Activated B cell treated with CpG ODN at 0.5 μM for 24 hours (primary cell): ENCODE results near the gene GPC4. TPM values are rescaled to one million over a fixed set of nuclear protein-coding genes. Genes with fewer than 3 reads are reported as not detected.

Source experiments
- ATAC-seq: fragments of 200-7000 bp; cut with Tn5 transposase; one replicate; pipeline ENCODE4 v1.10.0; 2021; ENCODE audit warnings: low read depth, mild to moderate bottlenecking, moderate library complexity
- CTCF ChIA-PET: fragments of 350-600 bp; sonication (Branson Sonifier 250); formaldehyde crosslinking; loops from one replicate; lab custom pipeline; 2021; ENCODE audit warnings: antibody characterized with exemption; lab: Charles Lee
- POLR2A ChIA-PET: fragments of 350-600 bp; sonication (Branson Sonifier 250); formaldehyde crosslinking; loops from one replicate; lab custom pipeline; 2021; ENCODE audit warnings: antibody characterized with exemption; lab: Charles Lee
- DNase-seq: peaks from one replicate; pipeline ENCODE4 v3.0.0; 2022
- H3K27ac Mint-ChIP-seq: one replicate; pipeline ENCODE4 v1.8.0; 2020; ENCODE audit warnings: mixed read lengths
- H3K27me3 Mint-ChIP-seq: one replicate; pipeline ENCODE4 v1.8.0; 2021; ENCODE audit warnings: mixed read lengths
- H3K36me3 Mint-ChIP-seq: one replicate; pipeline ENCODE4 v1.8.0; 2021; ENCODE audit warnings: low read depth, mixed read lengths
- H3K4me1 Mint-ChIP-seq: one replicate; pipeline ENCODE4 v1.8.0; 2021; ENCODE audit warnings: mixed read lengths
- H3K4me3 Mint-ChIP-seq: one replicate; pipeline ENCODE4 v1.8.0; 2020; ENCODE audit warnings: mild to moderate bottlenecking, mixed read lengths
- H3K9me3 Mint-ChIP-seq: one replicate; pipeline ENCODE4 v1.8.0; 2020; ENCODE audit warnings: mixed read lengths
- CTCF ChIP-seq: fragments of 200-600 bp; IDR thresholded peaks from one replicate; pipeline ENCODE4 v1.8.0; 2022; ENCODE audit warnings: antibody characterized with exemption, mild to moderate bottlenecking
- intact Hi-C: fragments of 100-400 bp; cut with micrococcal nuclease; formaldehyde crosslinking; loops from one replicate; pipeline ENCODE4 v1.15.1; 2024
- total RNA-seq: library from RNA; stranded (reverse); gene quantifications from 2 replicates; pipeline ENCODE4 v1.2.3, GENCODE V29; 2022

Gene GPC4
- total RNA-seq, 1 donor from 2014 or later = 0.16 TPM

GRCh38 chrX:133362538-133362937, 52.8 kb downstream of the GPC4 start:
- ATAC-seq = no peak
- Mint-ChIP-seq H3K9me3 (no peaks in the 10 kb centered on the region), H3K4me1 (peaks cover 8% of the 10 kb centered on the region), H3K27me3 (no peaks in the 10 kb centered on the region), H3K36me3 (no peaks in the 10 kb centered on the region), H3K27ac (no peak overlapping the region), H3K4me3 (no peak overlapping the region)
- ChIA-PET CTCF (no interaction called here), POLR2A (no interaction called here)
- intact Hi-C loops = no loop called here
- no peak for TF ChIP-seq CTCF
- no peak for DNase-seq

- ATAC-seq = no peak
Measured at GRCh38 chrX:133359466-133359865, 55.8 kb downstream of the GPC4 start.

GRCh38 chrX:133353233-133353632, 62.1 kb downstream of the GPC4 start:
- CTCF ChIA-PET = no interaction called here
- no peaks in the 10 kb centered on the region for H3K27me3 Mint-ChIP-seq
- H3K4me3 Mint-ChIP-seq = no peak overlapping the region
- H3K9me3 Mint-ChIP-seq = no peaks in the 10 kb centered on the region
- no peak for DNase-seq
- TF ChIP-seq CTCF = no peak
- H3K36me3 Mint-ChIP-seq = no peaks in the 10 kb centered on the region
- ATAC-seq = no peak
- POLR2A ChIA-PET = no interaction called here
- H3K4me1 Mint-ChIP-seq = no peaks in the 10 kb centered on the region
- no peak overlapping the region for H3K27ac Mint-ChIP-seq
- intact Hi-C loops = no loop called here

More at GRCh38 chrX:133359466-133359865, 55.8 kb downstream of the GPC4 start:
- CTCF ChIA-PET = no interaction called here
- POLR2A ChIA-PET = no interaction called here
- Mint-ChIP-seq H3K27ac (no peak overlapping the region), H3K4me3 (no peak overlapping the region), H3K4me1 (no peaks in the 10 kb centered on the region), H3K36me3 (no peaks in the 10 kb centered on the region), H3K27me3 (no peaks in the 10 kb centered on the region), H3K9me3 (no peaks in the 10 kb centered on the region)
- no peak for DNase-seq
- no peak for TF ChIP-seq CTCF
- intact Hi-C loops = no loop called here

- intact Hi-C loops = no loop called here
- ATAC-seq (no peak), DNase-seq (no peak)
- no peak overlapping the region for H3K27ac Mint-ChIP-seq
- H3K9me3 Mint-ChIP-seq = no peaks in the 10 kb centered on the region
- no peaks in the 10 kb centered on the region for H3K4me1 Mint-ChIP-seq
- TF ChIP-seq CTCF = no peak
- H3K4me3 Mint-ChIP-seq = no peak overlapping the region
- ChIA-PET POLR2A (no interaction called here), CTCF (no interaction called here)
- H3K27me3 Mint-ChIP-seq = no peaks in the 10 kb centered on the region
- no peaks in the 10 kb centered on the region for H3K36me3 Mint-ChIP-seq
Measured at GRCh38 chrX:133350751-133351150, 64.5 kb downstream of the GPC4 start.

GRCh38 chrX:133346026-133346425, 69.3 kb downstream of the GPC4 start:
- Mint-ChIP-seq H3K36me3 (no peaks in the 10 kb centered on the region), H3K9me3 (no peaks in the 10 kb centered on the region), H3K4me1 (no peaks in the 10 kb centered on the region), H3K4me3 (no peak overlapping the region), H3K27ac (no peak overlapping the region), H3K27me3 (no peaks in the 10 kb centered on the region)
- ATAC-seq (no peak), DNase-seq (no peak)
- CTCF ChIA-PET = no interaction called here
- TF ChIP-seq CTCF = no peak
- intact Hi-C loops = no loop called here
- POLR2A ChIA-PET = no interaction called here
